NCI-H526 (cell line): ENCODE results near the gene OR52B6.
"Not testable (repeated sequence)": the region's sequence is repeated elsewhere in the genome, so short reads cannot be mapped to it uniquely, and the experiment has no call there.

Experiments
- DNase-seq, 2 experiments: peaks; one replicate each; lab custom pipeline; 2025; lab: John Stamatoyannopoulos, UW

OR52B6 gene

GRCh38 chr11:5580577-5580976, at the start of gene OR52B6:
Gene OR52B6, plus strand, starts transcription at chr11:5580877. Its CDS starts 0 bp downstream, at chr11:5580877.
- DNase-seq = no peak

- DNase-seq = no peak
Observed at GRCh38 chr11:5531053-5531831, 49.4 kb upstream of the OR52B6 start.

- DNase-seq = no peak
Observed at GRCh38 chr11:5534046-5534445, 46.6 kb upstream of the OR52B6 start.

- DNase-seq = no peak
Observed at GRCh38 chr11:5536482-5536881, 44.2 kb upstream of the OR52B6 start.

GRCh38 chr11:5541427-5541826, 39.2 kb upstream of the OR52B6 start:
- no peak for DNase-seq

- DNase-seq = no peak
Observed at GRCh38 chr11:5546457-5546856, 34.2 kb upstream of the OR52B6 start.

GRCh38 chr11:5547982-5548381, 32.7 kb upstream of the OR52B6 start:
- DNase-seq = no peak

- DNase-seq = no peak
Observed at GRCh38 chr11:5548440-5548839, 32.2 kb upstream of the OR52B6 start, which contains the start of gene OR52H1. Gene OR52H1, minus strand, starts transcription at chr11:5548540. Its CDS starts 3,035 bp downstream, at chr11:5545505.

GRCh38 chr11:5550440-5551095, 30.1 kb upstream of the OR52B6 start:
- DNase-seq = no peak

- no peak for DNase-seq
Observed at GRCh38 chr11:5553343-5553742, 27.3 kb upstream of the OR52B6 start.

- DNase-seq = no peak
Observed at GRCh38 chr11:5556596-5557188, 24.0 kb upstream of the OR52B6 start.

- DNase-seq = no peak
Observed at GRCh38 chr11:5557751-5558150, 22.9 kb upstream of the OR52B6 start.

GRCh38 chr11:5564259-5565019, 16.2 kb upstream of the OR52B6 start:
- no peak for DNase-seq

- DNase-seq = no peak
Observed at GRCh38 chr11:5574654-5575053, 6.0 kb upstream of the OR52B6 start.

GRCh38 chr11:5575152-5575551, 5.5 kb upstream of the OR52B6 start:
- no peak for DNase-seq

GRCh38 chr11:5577101-5577500, 3.6 kb upstream of the OR52B6 start:
- no peak for DNase-seq

- DNase-seq = no peak
Observed at GRCh38 chr11:5581014-5581413, 337 bp downstream of the OR52B6 start.

- DNase-seq = not testable (repeated sequence)
Observed at GRCh38 chr11:5584458-5584857, 3.8 kb downstream of the OR52B6 start.

GRCh38 chr11:5589906-5590305, 9.2 kb downstream of the OR52B6 start:
- DNase-seq = not testable (repeated sequence)

- DNase-seq = no peak
Observed at GRCh38 chr11:5591613-5592012, 10.9 kb downstream of the OR52B6 start.

GRCh38 chr11:5592615-5593014, 11.9 kb downstream of the OR52B6 start:
- DNase-seq = no peak

GRCh38 chr11:5593146-5593545, 12.5 kb downstream of the OR52B6 start:
- DNase-seq = no peak
